HL-60 (cell line): ENCODE data around the gene BEGAIN.

Experiments
- DNase-seq, 2 experiments: peaks; one replicate each; pipeline ENCODE4 v3.0.0-alpha.2; 2010 to 2020; ENCODE audit warnings: low read depth in 1 of 2, low spot score in 1 of 2
- H3K27ac ChIP-seq: fragments of 250-450 bp; sonication (Bioruptor Pico); replicated peaks from 2 replicates; pipeline ENCODE4 v1.5.1; 2020; ENCODE audit warnings: mild to moderate bottlenecking, moderate library complexity
- H3K27me3 ChIP-seq: fragments of 250-450 bp; sonication (Bioruptor Pico); 2 replicates; pipeline ENCODE4 v1.5.1; 2021; ENCODE audit warnings: mild to moderate bottlenecking, moderate library complexity; ENCODE audit not compliant: insufficient read depth, poor library complexity, severe bottlenecking
- H3K4me3 ChIP-seq: replicated peaks from 2 replicates; pipeline ENCODE4 v1.5.1; 2011; ENCODE audit warnings: mild to moderate bottlenecking, control low read depth, low read length; ENCODE audit not compliant: insufficient read depth
- CTCF ChIP-seq: IDR thresholded peaks from one replicate; pipeline ENCODE4 v1.5.1; 2011; ENCODE audit warnings: low read length, control low read depth, inconsistent platforms; ENCODE audit not compliant: insufficient read depth
- GABPA ChIP-seq: IDR thresholded peaks from 2 replicates; pipeline ENCODE4 v1.6.1; 2012; ENCODE audit warnings: low read depth
- POLR2AphosphoS5 ChIP-seq: IDR thresholded peaks from 2 replicates; pipeline ENCODE4 v1.6.1; 2012; ENCODE audit warnings: low read depth
- SPI1 ChIP-seq: IDR thresholded peaks from 2 replicates; pipeline ENCODE4 v1.6.1; 2012; ENCODE audit warnings: low read depth, mild to moderate bottlenecking, borderline replicate concordance
- TF ChIP-seq, protein P1 (sequence below): IDR thresholded peaks from 2 replicates; pipeline ENCODE4 v1.6.1; 2012; ENCODE audit warnings: low read depth; ENCODE audit not compliant: insufficient replicate concordance

The BEGAIN gene

DNA sequence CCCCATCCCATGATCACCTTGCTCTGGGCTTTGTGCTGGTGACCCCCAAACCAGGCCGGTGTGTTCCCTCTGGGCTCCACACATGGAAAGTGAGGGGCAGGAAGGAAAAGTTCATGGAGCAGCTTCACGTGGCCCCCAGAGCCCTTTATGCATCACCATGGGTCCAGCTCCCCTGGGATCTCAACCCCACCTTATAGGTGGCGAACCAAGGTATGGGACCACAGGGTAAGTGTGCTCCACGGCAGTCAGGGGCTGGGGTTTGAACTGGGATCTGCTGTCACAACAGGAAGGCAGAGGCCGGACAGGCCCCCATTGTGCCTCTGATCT, 7.4 kb upstream of the BEGAIN start:
- Histone ChIP-seq H3K27ac (no peak overlapping the region), H3K27me3 (peaks cover 2% of the 10 kb centered on the region), H3K4me3 (no peak overlapping the region)
- TF ChIP-seq CTCF (no peak), POLR2AphosphoS5 (no peak), GABPA (no peak), SPI1 (no peak)
- TF ChIP-seq, protein P1, sequence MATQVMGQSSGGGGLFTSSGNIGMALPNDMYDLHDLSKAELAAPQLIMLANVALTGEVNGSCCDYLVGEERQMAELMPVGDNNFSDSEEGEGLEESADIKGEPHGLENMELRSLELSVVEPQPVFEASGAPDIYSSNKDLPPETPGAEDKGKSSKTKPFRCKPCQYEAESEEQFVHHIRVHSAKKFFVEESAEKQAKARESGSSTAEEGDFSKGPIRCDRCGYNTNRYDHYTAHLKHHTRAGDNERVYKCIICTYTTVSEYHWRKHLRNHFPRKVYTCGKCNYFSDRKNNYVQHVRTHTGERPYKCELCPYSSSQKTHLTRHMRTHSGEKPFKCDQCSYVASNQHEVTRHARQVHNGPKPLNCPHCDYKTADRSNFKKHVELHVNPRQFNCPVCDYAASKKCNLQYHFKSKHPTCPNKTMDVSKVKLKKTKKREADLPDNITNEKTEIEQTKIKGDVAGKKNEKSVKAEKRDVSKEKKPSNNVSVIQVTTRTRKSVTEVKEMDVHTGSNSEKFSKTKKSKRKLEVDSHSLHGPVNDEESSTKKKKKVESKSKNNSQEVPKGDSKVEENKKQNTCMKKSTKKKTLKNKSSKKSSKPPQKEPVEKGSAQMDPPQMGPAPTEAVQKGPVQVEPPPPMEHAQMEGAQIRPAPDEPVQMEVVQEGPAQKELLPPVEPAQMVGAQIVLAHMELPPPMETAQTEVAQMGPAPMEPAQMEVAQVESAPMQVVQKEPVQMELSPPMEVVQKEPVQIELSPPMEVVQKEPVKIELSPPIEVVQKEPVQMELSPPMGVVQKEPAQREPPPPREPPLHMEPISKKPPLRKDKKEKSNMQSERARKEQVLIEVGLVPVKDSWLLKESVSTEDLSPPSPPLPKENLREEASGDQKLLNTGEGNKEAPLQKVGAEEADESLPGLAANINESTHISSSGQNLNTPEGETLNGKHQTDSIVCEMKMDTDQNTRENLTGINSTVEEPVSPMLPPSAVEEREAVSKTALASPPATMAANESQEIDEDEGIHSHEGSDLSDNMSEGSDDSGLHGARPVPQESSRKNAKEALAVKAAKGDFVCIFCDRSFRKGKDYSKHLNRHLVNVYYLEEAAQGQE = no peak
- no peak for DNase-seq

DNA sequence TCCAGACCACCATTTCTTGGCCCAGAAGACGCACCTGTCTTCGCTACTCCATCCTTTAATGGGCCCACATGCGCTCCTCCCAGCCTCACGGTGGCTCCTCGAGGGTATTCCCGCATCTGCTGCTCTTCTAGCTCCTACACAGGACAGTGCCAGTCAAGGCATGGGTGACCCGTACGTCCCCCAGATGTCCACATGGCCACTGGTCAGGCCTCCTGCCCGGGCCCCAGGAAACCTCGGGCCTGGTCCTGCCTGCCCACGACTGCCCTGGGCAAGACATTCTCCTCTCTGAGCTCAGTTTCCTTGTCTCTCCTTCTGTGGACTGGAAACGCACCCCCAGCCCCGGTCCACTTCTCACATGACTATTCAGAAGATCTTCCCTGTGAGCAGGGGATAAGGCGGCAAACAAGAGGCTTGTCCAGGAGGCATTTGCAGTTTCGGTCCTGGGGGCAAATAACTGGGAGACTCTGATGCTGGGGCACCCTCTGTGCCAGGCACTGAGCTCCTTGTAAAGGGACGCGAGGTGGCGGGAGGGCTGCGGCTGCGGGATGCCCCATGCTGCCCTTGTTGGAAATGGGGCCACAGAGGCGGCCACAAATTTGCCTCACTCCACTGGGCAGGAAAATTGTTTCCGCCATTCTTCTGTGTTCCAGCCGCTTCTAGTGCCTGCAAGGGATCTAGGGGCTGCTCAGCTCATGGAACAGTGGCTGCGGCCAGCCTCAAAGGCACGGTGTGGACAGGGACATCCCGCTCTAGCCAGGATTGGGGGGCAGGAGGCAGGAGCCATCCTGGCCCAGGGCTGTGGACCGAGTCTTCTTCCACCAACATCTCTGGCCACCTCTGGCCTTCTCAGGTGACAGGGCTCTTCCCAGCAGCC, 6.8 kb upstream of the BEGAIN start:
- peaks cover 2% of the 10 kb centered on the region for H3K27me3 ChIP-seq
- TF ChIP-seq CTCF = no peak
- TF ChIP-seq POLR2AphosphoS5 = no peak
- TF ChIP-seq GABPA = no peak
- TF ChIP-seq, protein P1 = no peak
- no peak for TF ChIP-seq SPI1
- no peak overlapping the region for H3K4me3 ChIP-seq
- H3K27ac ChIP-seq = no peak overlapping the region
- DNase-seq = no peak

- Histone ChIP-seq H3K4me3 (no peak overlapping the region), H3K27me3 (peaks cover 10% of the 10 kb centered on the region), H3K27ac (no peak overlapping the region)
- TF ChIP-seq POLR2AphosphoS5 = no peak
- no peak for TF ChIP-seq CTCF
- TF ChIP-seq SPI1 = no peak
- TF ChIP-seq, protein P1 = no peak
- TF ChIP-seq GABPA = no peak
- DNase-seq = no peak
Observed at GRCh38 chr14:100592972-100593371, 5.8 kb upstream of the BEGAIN start.
